Amygdala (tissue), 56 donors: ENCODE results near the gene PQBP1.
A peak's percentile ranks its signal among the peaks of the same experiment; 100 is the strongest.

Source experiments
- DNase-seq, 56 donors: peaks; one replicate each; lab custom pipeline; 2025; lab: John Stamatoyannopoulos, UW

Gene PQBP1

GRCh38 chrX:48899078-48899410, 1.3 kb downstream of the PQBP1 start:
- DNase-seq, result no peak

DNA sequence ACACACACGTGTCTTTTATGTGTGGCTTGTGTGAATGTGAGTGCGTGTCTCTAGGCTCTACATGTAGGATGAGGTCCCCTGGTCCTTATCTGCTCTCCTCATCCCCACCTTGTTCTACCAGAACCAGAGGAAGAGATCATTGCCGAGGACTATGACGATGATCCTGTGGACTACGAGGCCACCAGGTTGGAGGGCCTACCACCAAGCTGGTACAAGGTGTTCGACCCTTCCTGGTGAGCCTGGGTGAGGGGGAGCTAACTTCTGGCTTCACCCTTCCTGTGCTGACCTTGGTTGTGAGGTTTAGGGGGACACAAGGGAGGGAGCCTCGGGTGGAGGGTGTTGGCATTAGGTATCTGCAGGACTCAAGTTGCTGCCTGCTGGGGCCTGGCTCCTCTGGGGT, 3.3 kb downstream of the PQBP1 start:
- no peak for DNase-seq

DNA sequence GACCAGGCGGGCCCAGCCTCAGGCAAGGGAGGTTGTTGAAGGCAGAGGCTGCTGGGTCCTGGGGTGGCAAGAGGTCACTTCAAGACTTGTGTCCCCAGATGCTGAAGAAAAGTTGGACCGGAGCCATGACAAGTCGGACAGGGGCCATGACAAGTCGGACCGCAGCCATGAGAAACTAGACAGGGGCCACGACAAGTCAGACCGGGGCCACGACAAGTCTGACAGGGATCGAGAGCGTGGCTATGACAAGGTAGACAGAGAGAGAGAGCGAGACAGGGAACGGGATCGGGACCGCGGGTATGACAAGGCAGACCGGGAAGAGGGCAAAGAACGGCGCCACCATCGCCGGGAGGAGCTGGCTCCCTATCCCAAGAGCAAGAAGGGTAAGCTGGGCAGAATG, 4.4 kb downstream of the PQBP1 start:
- peak in 1 of 56 donors; percentile 1 for DNase-seq

DNA sequence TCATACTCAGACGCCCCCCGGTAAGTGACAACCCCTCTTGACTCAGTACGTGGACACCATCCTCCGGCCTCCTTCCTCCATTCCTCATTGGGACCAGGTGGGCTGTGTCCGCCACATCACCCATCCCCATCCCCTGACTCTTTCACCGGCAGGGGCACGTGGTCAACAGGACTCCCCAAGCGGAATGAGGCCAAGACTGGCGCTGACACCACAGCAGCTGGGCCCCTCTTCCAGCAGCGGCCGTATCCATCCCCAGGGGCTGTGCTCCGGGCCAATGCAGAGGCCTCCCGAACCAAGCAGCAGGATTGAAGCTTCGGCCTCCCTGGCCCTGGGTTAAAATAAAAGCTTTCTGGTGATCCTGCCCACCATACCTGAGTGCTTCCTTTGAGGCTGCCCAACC, 5.0 kb downstream of the PQBP1 start:
- no peak for DNase-seq

GRCh38 chrX:48903290-48903689, 5.6 kb downstream of the PQBP1 start:
- no peak for DNase-seq

- no peak for DNase-seq
Observed at GRCh38 chrX:48904180-48904579, 6.5 kb downstream of the PQBP1 start.

DNA sequence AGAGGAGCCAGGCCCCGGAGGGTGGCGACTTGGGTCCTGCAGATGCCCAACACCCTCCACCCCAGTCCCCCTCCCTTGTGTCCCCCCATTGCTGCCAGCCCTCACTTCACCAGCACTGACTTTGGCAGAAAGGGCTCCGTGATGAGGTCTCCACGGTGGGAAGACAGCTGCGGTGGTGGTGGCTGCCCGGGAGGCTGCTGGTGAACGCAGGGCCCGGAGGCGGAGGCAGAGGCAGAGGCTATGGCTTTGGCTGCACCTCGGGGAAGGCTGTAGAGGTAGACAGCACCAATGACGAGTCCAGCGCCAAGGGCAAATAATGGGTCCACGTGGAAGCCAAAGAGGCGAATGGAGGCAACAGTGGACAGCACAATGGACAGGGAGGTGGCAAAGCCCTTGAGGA, 6.9 kb downstream of the PQBP1 start:
- no peak for DNase-seq

DNA sequence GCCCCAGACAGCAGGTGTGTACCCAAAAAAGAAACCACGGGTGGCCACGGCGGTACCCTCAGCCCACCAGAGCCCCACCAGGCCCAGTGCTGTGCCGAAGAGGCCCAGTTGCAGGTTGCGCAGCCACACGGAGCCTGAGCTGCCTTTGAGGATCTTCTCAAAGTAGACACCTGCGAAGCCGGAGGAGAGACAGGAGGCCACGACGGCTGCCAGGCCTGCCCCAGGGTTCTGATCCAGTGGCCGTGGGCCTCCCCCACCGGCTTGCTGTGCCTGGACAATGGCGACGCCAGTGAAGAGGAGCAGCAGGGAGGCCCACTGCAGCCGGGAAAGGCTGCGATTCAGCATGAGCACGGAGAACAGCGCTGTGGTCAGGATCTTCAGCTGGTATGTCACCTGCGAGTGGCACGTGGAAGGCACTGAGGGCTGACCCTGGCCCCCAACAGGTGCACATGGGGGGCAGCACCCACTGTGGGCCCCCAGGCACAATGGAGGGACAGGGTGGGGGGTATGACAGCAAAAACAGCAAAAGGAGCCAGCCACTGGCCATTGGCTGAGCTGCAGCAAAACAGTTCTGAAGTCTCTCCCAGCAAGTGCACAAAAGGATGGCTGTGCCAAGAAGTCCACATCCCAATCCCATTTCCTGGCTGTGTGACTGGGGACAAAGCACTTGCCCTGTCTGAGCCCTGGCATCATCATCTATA, 7.5 kb downstream of the PQBP1 start:
- DNase-seq, result no peak

GRCh38 chrX:48908600-48908999, 10.9 kb downstream of the PQBP1 start:
- DNase-seq, result no peak

GRCh38 chrX:48909703-48910294, 12.1 kb downstream of the PQBP1 start:
- DNase-seq, result no peak

- DNase-seq, result peak in 2 of 56 donors; percentile 18 to 25
Observed at GRCh38 chrX:48910926-48911411, 13.2 kb downstream of the PQBP1 start.

- DNase-seq, result peak; percentile 1 to 86 (median 58)
Observed at GRCh38 chrX:48911412-48912182, 13.9 kb downstream of the PQBP1 start, which contains the start of gene SLC35A2. Gene SLC35A2, minus strand, starts transcription at chrX:48911646. Its CDS starts 10 bp downstream, at chrX:48911636.

GRCh38 chrX:48913605-48914366, 16.1 kb downstream of the PQBP1 start:
- no peak for DNase-seq

DNA sequence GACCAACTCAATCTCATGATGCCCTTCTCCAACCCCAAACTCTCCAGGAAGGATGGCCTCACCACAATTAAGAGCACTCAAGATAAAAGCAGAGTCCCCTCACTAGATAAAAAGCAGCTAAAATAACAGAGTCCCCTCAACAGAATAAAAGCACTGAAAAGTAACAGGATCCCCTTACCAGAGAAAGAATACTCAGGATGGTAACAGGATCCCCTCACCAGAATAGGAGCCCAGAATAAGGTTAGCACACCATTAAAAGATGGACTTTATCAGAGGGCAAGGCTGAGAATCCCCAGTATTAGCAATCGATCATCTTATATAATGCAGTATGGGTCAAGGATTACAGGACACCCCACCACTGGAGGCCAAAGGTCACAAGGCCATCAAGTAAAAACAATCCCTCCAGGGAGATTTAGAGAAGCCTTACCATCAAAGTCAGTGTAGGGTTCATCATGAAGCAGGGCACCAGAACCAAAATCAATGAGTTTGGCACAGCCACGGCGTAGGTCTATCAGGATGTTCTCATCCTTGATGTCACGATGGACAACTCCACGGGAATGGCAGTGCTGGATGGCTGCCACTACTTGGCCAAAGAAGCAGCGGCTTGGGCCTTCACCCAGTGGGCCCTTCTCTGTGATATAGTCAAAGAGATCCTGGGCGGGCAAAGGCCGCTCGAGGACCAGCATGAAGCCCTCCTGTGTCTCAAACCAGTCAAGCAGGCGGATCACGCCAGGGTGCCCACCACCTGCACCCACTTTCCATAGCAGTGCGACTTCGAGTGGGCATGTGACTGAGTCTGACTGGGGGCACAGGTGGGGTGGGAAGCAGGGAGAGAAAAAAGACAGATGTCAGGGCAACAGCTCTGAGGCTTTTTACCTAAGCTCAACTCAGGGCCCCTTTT, 17.1 kb downstream of the PQBP1 start:
- DNase-seq, result no peak

GRCh38 chrX:48917139-48918001, 19.6 kb downstream of the PQBP1 start:
- DNase-seq, result peak; percentile 19 to 91 (median 68)

- DNase-seq, result no peak
Observed at GRCh38 chrX:48918301-48918642, 20.5 kb downstream of the PQBP1 start.

GRCh38 chrX:48918643-48919340, 21.1 kb downstream of the PQBP1 start, which contains the start of gene PIM2:
Gene PIM2, minus strand, starts transcription at chrX:48919024. Its CDS starts 190 bp downstream, at chrX:48918834.
- peak; percentile 1 to 87 (median 66) for DNase-seq

- peak in 4 of 56 donors; percentile 8 to 35 (median 12) for DNase-seq
Observed at GRCh38 chrX:48919360-48919841, 21.7 kb downstream of the PQBP1 start.
